Esophagus squamous epithelium (tissue), 5 donors: ENCODE results near the gene ANO6. TPM values are rescaled to one million over a fixed set of nuclear protein-coding genes. Genes with fewer than 3 reads are reported as not detected.
A peak's percentile ranks its signal among the peaks of the same experiment; 100 is the strongest.

Experiments
- DNase-seq: peaks from one replicate; lab custom pipeline; 2025; lab: John Stamatoyannopoulos, UW
- H3K27ac ChIP-seq, 4 donors: fragments of 200-600 bp; sonication (generic); one replicate each; pipeline ENCODE4 v1.5.1; 2016 to 2019; ENCODE audit warnings: mild to moderate bottlenecking in 1 of 4
- H3K27me3 ChIP-seq, 4 donors: fragments of 200-600 bp; sonication (generic); 1 replicate in 3 of 4; 2 replicates in 1 of 4; pipeline versions ENCODE4 v1.5.1 to v1.6.0; 2017 to 2021; ENCODE audit warnings: antibody characterized with exemption in 1 of 4
- H3K36me3 ChIP-seq, 3 donors: fragments of 200-600 bp; sonication (generic); one replicate each; pipeline ENCODE4 v1.5.1; 2016 to 2019
- H3K4me1 ChIP-seq, 3 donors: fragments of 200-600 bp; sonication (generic); one replicate each; pipeline ENCODE4 v1.5.1; 2017 to 2019
- H3K4me3 ChIP-seq, 4 donors: fragments of 200-600 bp; sonication (generic); 1 replicate in 3 of 4; 2 replicates in 1 of 4; pipeline ENCODE4 v1.5.1; 2016 to 2019; ENCODE audit warnings: mild to moderate bottlenecking in 2 of 4, moderate library complexity in 1 of 4
- H3K9me3 ChIP-seq, 3 donors: fragments of 200-600 bp; sonication (generic); one replicate each; pipeline ENCODE4 v1.5.1; 2016 to 2019
- POLR2A ChIP-seq, 4 donors: fragments of 450-650 bp; IDR thresholded peaks; one replicate each; pipeline ENCODE4 v1.6.1; 2017; ENCODE audit warnings: antibody characterized with exemption in 4 of 4, mild to moderate bottlenecking in 4 of 4, moderate library complexity in 3 of 4
- WGBS, 2 donors: methylation state at CpG; one replicate each; pipeline ENCODE4 v1.1.5; 2018; 5-methylcytosine and 5-hydroxymethylcytosine counted together
- intact Hi-C: fragments of 100-400 bp; cut with DNase I; formaldehyde crosslinking; loops from one replicate; pipeline ENCODE4 v1.15.0; 2022
- total RNA-seq, 4 donors: library from RNA; depleted of rRNA; stranded (reverse); fragments of >200 nt; gene quantifications; one replicate each; pipeline ENCODE4 v1.1.0, GENCODE V29; 2016
- TF ChIP-seq, protein P1 (sequence below), 6 experiments: fragments of 450-650 bp in 4 of 6; fragments of 200-600 bp in 2 of 6; sonication (generic) in 2 of 6; IDR thresholded peaks; one replicate each; pipeline ENCODE4 v1.5.1; 2016 to 2019; ENCODE audit warnings: antibody characterized with exemption in 6 of 6, mild to moderate bottlenecking in 4 of 6, moderate library complexity in 4 of 6
- donor health status: DM: yes; HTN: yes; CAD: no.

Gene ANO6
- total RNA-seq, 4 donors from 2014 or later = 13.0 to 40.8 (median 25.1) TPM

DNA sequence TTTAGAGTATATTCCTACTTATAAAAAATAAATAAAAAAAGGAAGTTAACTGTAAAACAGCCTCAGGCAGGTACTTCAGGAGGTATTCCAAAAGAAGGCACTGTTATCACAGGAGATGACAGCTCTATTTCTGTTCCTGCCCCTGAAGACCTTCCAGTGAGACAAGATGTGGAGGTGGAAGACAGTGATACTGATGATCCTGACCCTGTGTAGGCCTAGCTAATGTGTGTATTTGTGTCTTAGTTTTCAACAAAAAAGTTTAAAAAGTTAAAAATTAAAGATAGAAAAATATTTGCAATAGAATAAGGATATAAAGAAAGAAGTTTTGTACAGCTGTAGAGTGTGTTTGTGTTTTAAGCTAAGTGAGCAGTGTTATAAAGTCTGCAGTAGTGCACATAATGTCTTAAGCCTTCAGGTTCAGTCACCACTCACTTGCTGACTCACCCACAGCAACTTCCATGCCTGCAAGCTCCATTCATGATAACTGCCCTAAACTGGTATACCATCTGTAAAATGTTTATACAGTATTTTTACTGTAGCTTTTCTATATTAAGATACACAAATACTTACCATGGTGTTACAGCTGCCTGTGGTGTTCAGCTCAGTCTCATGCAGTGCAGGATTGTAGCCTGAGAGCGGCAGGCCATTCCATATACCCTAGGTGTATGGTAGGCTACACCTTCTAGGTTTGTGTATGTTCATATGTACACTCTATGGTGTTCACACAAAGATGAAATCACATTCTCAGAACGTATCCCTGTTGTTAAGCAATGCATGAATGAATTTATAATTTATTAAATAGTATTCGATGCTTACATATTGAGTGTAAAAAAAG, 121.1 kb downstream of the ANO6 start:
- intact Hi-C loops = no loop called here
- DNase-seq = no peak
- WGBS, 2 donors = 92 to 94% methylated on average over 3 of the region's 3 CpGs
- H3K27ac ChIP-seq = no peak overlapping the region
- H3K4me1 ChIP-seq = peaks cover 0 to 42% (median 10%) of the 10 kb centered on the region in 3 donors
- TF ChIP-seq POLR2A (IDR thresholded peaks at IDR 0.05) = no peak
- TF ChIP-seq, protein P1, sequence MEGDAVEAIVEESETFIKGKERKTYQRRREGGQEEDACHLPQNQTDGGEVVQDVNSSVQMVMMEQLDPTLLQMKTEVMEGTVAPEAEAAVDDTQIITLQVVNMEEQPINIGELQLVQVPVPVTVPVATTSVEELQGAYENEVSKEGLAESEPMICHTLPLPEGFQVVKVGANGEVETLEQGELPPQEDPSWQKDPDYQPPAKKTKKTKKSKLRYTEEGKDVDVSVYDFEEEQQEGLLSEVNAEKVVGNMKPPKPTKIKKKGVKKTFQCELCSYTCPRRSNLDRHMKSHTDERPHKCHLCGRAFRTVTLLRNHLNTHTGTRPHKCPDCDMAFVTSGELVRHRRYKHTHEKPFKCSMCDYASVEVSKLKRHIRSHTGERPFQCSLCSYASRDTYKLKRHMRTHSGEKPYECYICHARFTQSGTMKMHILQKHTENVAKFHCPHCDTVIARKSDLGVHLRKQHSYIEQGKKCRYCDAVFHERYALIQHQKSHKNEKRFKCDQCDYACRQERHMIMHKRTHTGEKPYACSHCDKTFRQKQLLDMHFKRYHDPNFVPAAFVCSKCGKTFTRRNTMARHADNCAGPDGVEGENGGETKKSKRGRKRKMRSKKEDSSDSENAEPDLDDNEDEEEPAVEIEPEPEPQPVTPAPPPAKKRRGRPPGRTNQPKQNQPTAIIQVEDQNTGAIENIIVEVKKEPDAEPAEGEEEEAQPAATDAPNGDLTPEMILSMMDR (IDR thresholded peaks at IDR 0.05) = no peak
- H3K4me3 ChIP-seq = no peak overlapping the region
- H3K36me3 ChIP-seq = peaks cover 0 to 15% (median 0%) of the 10 kb centered on the region in 3 donors
- H3K27me3 ChIP-seq = no peaks in the 10 kb centered on the region
- no peaks in the 10 kb centered on the region for H3K9me3 ChIP-seq

GRCh38 chr12:45337835-45338234, 121.9 kb downstream of the ANO6 start:
- H3K36me3 ChIP-seq = peaks cover 0 to 8% (median 0%) of the 10 kb centered on the region in 3 donors
- H3K9me3 ChIP-seq = no peaks in the 10 kb centered on the region
- TF ChIP-seq, protein P1 (IDR thresholded peaks at IDR 0.05) = no peak
- TF ChIP-seq POLR2A (IDR thresholded peaks at IDR 0.05) = no peak
- no peak overlapping the region for H3K4me3 ChIP-seq
- H3K27me3 ChIP-seq = no peaks in the 10 kb centered on the region
- DNase-seq = no peak
- intact Hi-C loops = no loop called here
- H3K4me1 ChIP-seq = peaks cover 0 to 42% (median 10%) of the 10 kb centered on the region in 3 donors
- H3K27ac ChIP-seq = peak overlapping the region in 2 of 4 donors; percentile 56 to 66

GRCh38 chr12:45338272-45338671, 122.4 kb downstream of the ANO6 start:
- DNase-seq = no peak
- Histone ChIP-seq H3K4me1 (peaks cover 0 to 42% (median 10%) of the 10 kb centered on the region in 3 donors), H3K27ac (peak overlapping the region in 3 of 4 donors; percentile 40 to 66 (median 56)), H3K9me3 (no peaks in the 10 kb centered on the region), H3K36me3 (peaks cover 0 to 8% (median 0%) of the 10 kb centered on the region in 3 donors), H3K4me3 (no peak overlapping the region), H3K27me3 (no peaks in the 10 kb centered on the region)
- intact Hi-C loops = no loop called here
- 90 to 94% methylated on average over 1 of the region's 1 CpG for WGBS, 2 donors
- TF ChIP-seq, protein P1 (IDR thresholded peaks at IDR 0.05) = no peak
- TF ChIP-seq POLR2A (IDR thresholded peaks at IDR 0.05) = no peak

DNA sequence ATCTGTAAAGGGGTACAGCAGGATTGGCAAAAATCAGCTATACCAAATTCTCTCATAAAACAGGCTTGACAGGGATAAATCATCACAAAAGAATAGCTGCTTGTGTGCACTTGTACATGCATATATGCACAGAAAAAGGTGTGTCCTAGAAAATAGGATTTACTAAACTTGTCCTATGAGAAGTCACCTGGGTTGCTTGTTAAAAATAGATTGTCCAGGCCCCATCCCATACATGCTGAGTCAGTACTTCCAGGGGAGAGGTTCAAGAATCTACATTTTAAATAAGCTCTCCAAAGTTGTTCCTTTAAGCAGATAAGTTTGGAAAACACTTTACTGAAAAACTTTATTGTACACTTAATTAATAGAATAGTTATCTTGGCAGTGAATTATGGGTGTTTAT, 123.1 kb downstream of the ANO6 start:
- Histone ChIP-seq H3K36me3 (peaks cover 0 to 6% (median 0%) of the 10 kb centered on the region in 3 donors), H3K9me3 (no peaks in the 10 kb centered on the region), H3K27ac (peak overlapping the region in 3 of 4 donors; percentile 40 to 66 (median 56)), H3K4me3 (no peak overlapping the region), H3K4me1 (peaks cover 0 to 42% (median 10%) of the 10 kb centered on the region in 3 donors), H3K27me3 (no peaks in the 10 kb centered on the region)
- DNase-seq = no peak
- intact Hi-C loops = no loop called here
- TF ChIP-seq, protein P1 (IDR thresholded peaks at IDR 0.05) = no peak
- TF ChIP-seq POLR2A (IDR thresholded peaks at IDR 0.05) = no peak

DNA sequence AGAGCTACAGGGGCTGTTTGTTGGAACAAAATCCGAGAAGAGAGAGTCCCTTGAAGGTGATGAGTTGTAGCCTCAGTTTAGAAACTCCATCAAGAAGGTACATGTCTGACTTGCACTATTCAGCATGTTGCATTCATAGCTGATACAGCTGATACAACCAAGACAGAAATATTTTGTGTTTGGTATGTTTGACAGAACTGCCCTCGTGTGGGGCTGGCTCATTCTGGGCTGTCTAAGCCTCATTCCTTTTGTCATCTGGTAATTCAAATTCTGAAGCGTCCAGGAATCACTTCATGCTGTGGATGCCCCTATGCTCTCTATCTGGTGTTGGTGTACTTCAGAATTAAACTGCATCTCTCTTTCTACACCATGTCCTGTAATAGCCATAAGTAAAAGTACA, 126.3 kb downstream of the ANO6 start:
- no peak for DNase-seq
- Histone ChIP-seq H3K27me3 (no peaks in the 10 kb centered on the region), H3K4me3 (no peak overlapping the region), H3K36me3 (peaks cover 0 to 5% (median 0%) of the 10 kb centered on the region in 3 donors), H3K9me3 (no peaks in the 10 kb centered on the region), H3K4me1 (peaks cover 0 to 35% (median 10%) of the 10 kb centered on the region in 3 donors), H3K27ac (no peak overlapping the region)
- 91 to 93% methylated on average over 3 of the region's 3 CpGs for WGBS, 2 donors
- intact Hi-C loops = no loop called here
- TF ChIP-seq, protein P1 (IDR thresholded peaks at IDR 0.05) = no peak
- TF ChIP-seq POLR2A (IDR thresholded peaks at IDR 0.05) = no peak
